NCI-H2107 treated with DMSO at 0.1 percent for 48 hours (cell line): ENCODE results near the gene KISS1R.
"Not testable (repeated sequence)": the region's sequence is repeated elsewhere in the genome, so short reads cannot be mapped to it uniquely, and the experiment has no call there.

Experiments
- DNase-seq: peaks from one replicate; lab custom pipeline; 2025; ENCODE audit not compliant: unreplicated experiment; lab: John Stamatoyannopoulos, UW

KISS1R gene

GRCh38 chr19:881385-882071 is 35.6 kb upstream of the KISS1R start:
- DNase-seq, result no peak

GRCh38 chr19:882871-883497 is 34.1 kb upstream of the KISS1R start:
- no peak for DNase-seq

- peak; percentile 49 for DNase-seq
Observed at GRCh38 chr19:883661-884211, 33.4 kb upstream of the KISS1R start.

GRCh38 chr19:884420-885211 is 32.5 kb upstream of the KISS1R start:
- DNase-seq, result no peak

- no peak for DNase-seq
Observed at GRCh38 chr19:885536-886224, 31.5 kb upstream of the KISS1R start.

- DNase-seq, result no peak
Observed at GRCh38 chr19:887072-887471, 30.1 kb upstream of the KISS1R start.

GRCh38 chr19:887599-887998 is 29.5 kb upstream of the KISS1R start:
- no peak for DNase-seq

- no peak for DNase-seq
Observed at GRCh38 chr19:888581-889385, 28.4 kb upstream of the KISS1R start.

GRCh38 chr19:889662-890295 is 27.4 kb upstream of the KISS1R start:
- no peak for DNase-seq

GRCh38 chr19:890831-891230 is 26.3 kb upstream of the KISS1R start:
- DNase-seq, result no peak

- not testable (repeated sequence) for DNase-seq
Observed at GRCh38 chr19:891421-892200, 25.5 kb upstream of the KISS1R start.

GRCh38 chr19:892243-892893 is 24.8 kb upstream of the KISS1R start:
- no peak for DNase-seq

- peak; percentile 89 for DNase-seq
Observed at GRCh38 chr19:892894-893689, 24.0 kb upstream of the KISS1R start, which contains the start of the genes MED16 and RNU6-9. MED16 (minus strand) TSS chr19:893187; CDS start chr19:891131, 2,056 bp downstream. RNU6-9 (plus strand) TSS chr19:893484.

GRCh38 chr19:896434-896833 is 20.7 kb upstream of the KISS1R start:
- no peak for DNase-seq

GRCh38 chr19:896999-897398 is 20.1 kb upstream of the KISS1R start:
- DNase-seq, result no peak

- DNase-seq, result no peak
Observed at GRCh38 chr19:897442-898039, 19.6 kb upstream of the KISS1R start.

GRCh38 chr19:898663-899062 is 18.5 kb upstream of the KISS1R start:
- no peak for DNase-seq
